Left lung (tissue), 10 donors: ENCODE measurements around the gene CCL4. TPM values are rescaled to one million over a fixed set of nuclear protein-coding genes. Genes with fewer than 3 reads are reported as not detected.

Source experiments
- ATAC-seq: fragments of 200-7000 bp; cut with Tn5 transposase; one replicate; pipeline ENCODE4 v1.9.1; 2020; ENCODE audit warnings: moderate library complexity
- DNase-seq, 4 donors: peaks; one replicate each; pipeline ENCODE4 v3.0.0-alpha.2; 2013 to 2020
- H3K27ac ChIP-seq, 2 donors: fragments of 200-600 bp; sonication (generic) in 1 of 2; one replicate each; pipeline versions ENCODE4 v1.5.0 to v1.8.0; 2020 to 2021
- H3K27me3 ChIP-seq, 2 donors: fragments of 200-600 bp; sonication (generic) in 1 of 2; one replicate each; pipeline versions ENCODE4 v1.5.0 to v1.8.0; 2020 to 2021
- H3K36me3 ChIP-seq, 2 donors: fragments of 200-600 bp; sonication (generic) in 1 of 2; one replicate each; pipeline versions ENCODE4 v1.5.0 to v1.8.0; 2020 to 2021
- H3K4me1 ChIP-seq, 2 donors: fragments of 200-600 bp; one replicate each; pipeline ENCODE4 v1.8.0; 2021
- H3K4me3 ChIP-seq, 2 donors: fragments of 200-600 bp; sonication (generic) in 1 of 2; one replicate each; pipeline versions ENCODE4 v1.5.0 to v1.8.0; 2020 to 2021; ENCODE audit warnings: mild to moderate bottlenecking in 1 of 2
- H3K9me3 ChIP-seq, 2 donors: fragments of 200-600 bp; sonication (generic) in 1 of 2; one replicate each; pipeline versions ENCODE4 v1.5.0 to v1.8.0; 2020 to 2021
- intact Hi-C, 2 donors: fragments of 100-400 bp; cut with DNase I; formaldehyde crosslinking; loops; one replicate each; pipeline versions ENCODE4 v1.11.2 to v1.14.2; 2022
- polyA plus RNA-seq, 6 donors: library from polyadenylated mRNA; unstranded; fragments of 120-200 nt; gene quantifications; one replicate each; pipeline ENCODE4 v1.2.1, GENCODE V29; 2013; ENCODE audit not compliant: insufficient read length in 6 of 6
- total RNA-seq, 2 donors: library from RNA; stranded (reverse); fragmentation: NEBNext Ultra II Directional; extraction: Animal tissue kit (Norgen Biotek cat#: 25700); gene quantifications; one replicate each; pipeline ENCODE4 v1.2.1, GENCODE V29; 2021
- TF ChIP-seq, protein P1 (sequence below), 2 donors: fragments of 200-600 bp; sonication (generic) in 1 of 2; IDR thresholded peaks; one replicate each; pipeline versions ENCODE4 v1.5.0 to v1.8.0; 2021; ENCODE audit warnings: antibody characterized with exemption in 2 of 2
- donor health status: DM: no; HTN: yes; CAD: no.
- donor health status: DM: no; HTN: no; CAD: no.

CCL4 gene
- total and polyA plus RNA-seq, 8 donors: 0.72 to 62.0 (median 6.6) TPM

GRCh38 chr17:36135465-36135864, 31.8 kb downstream of the CCL4 start:
- intact Hi-C loops: no loop called here
- no peak overlapping the region for H3K27ac ChIP-seq
- no peaks in the 10 kb centered on the region for H3K36me3 ChIP-seq
- TF ChIP-seq, protein P1, sequence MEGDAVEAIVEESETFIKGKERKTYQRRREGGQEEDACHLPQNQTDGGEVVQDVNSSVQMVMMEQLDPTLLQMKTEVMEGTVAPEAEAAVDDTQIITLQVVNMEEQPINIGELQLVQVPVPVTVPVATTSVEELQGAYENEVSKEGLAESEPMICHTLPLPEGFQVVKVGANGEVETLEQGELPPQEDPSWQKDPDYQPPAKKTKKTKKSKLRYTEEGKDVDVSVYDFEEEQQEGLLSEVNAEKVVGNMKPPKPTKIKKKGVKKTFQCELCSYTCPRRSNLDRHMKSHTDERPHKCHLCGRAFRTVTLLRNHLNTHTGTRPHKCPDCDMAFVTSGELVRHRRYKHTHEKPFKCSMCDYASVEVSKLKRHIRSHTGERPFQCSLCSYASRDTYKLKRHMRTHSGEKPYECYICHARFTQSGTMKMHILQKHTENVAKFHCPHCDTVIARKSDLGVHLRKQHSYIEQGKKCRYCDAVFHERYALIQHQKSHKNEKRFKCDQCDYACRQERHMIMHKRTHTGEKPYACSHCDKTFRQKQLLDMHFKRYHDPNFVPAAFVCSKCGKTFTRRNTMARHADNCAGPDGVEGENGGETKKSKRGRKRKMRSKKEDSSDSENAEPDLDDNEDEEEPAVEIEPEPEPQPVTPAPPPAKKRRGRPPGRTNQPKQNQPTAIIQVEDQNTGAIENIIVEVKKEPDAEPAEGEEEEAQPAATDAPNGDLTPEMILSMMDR (IDR thresholded peaks at IDR 0.05): no peak
- no peaks in the 10 kb centered on the region for H3K27me3 ChIP-seq
- DNase-seq (no peak), ATAC-seq (no peak)
- peaks cover 0 to 11% of the 10 kb centered on the region in 2 donors for H3K4me1 ChIP-seq
- H3K9me3 ChIP-seq: no peaks in the 10 kb centered on the region
- no peak overlapping the region for H3K4me3 ChIP-seq

- H3K4me3 ChIP-seq: no peak overlapping the region
- H3K27ac ChIP-seq: no peak overlapping the region
- H3K4me1 ChIP-seq: peaks cover 0 to 6% of the 10 kb centered on the region in 2 donors
- no peaks in the 10 kb centered on the region for H3K27me3 ChIP-seq
- H3K9me3 ChIP-seq: no peaks in the 10 kb centered on the region
- TF ChIP-seq, protein P1 (IDR thresholded peaks at IDR 0.05): no peak
- no peak for DNase-seq
- no peak for ATAC-seq
- H3K36me3 ChIP-seq: no peaks in the 10 kb centered on the region
- intact Hi-C loops: no loop called here
Measured at GRCh38 chr17:36136036-36136435, 32.4 kb downstream of the CCL4 start.

- Histone ChIP-seq H3K4me1 (peaks cover 0 to 3% of the 10 kb centered on the region in 2 donors), H3K9me3 (no peaks in the 10 kb centered on the region), H3K36me3 (no peaks in the 10 kb centered on the region), H3K27ac (no peak overlapping the region), H3K27me3 (no peaks in the 10 kb centered on the region), H3K4me3 (no peak overlapping the region)
- intact Hi-C loops: no loop called here
- DNase-seq: no peak
- TF ChIP-seq, protein P1 (IDR thresholded peaks at IDR 0.05): no peak
- ATAC-seq: peak; percentile 41
Measured at GRCh38 chr17:36136439-36136838, 32.8 kb downstream of the CCL4 start.

GRCh38 chr17:36142235-36142634, 38.6 kb downstream of the CCL4 start:
- ATAC-seq: no peak
- intact Hi-C loops: loop anchor here in 1 of 2 donors (10.0 kb wide), 1 partner anchor 167 kb away; no protein-coding TSS in a partner anchor
- TF ChIP-seq, protein P1 (IDR thresholded peaks at IDR 0.05): no peak
- Histone ChIP-seq H3K4me3 (no peak overlapping the region), H3K27ac (no peak overlapping the region), H3K27me3 (no peaks in the 10 kb centered on the region), H3K4me1 (no peaks in the 10 kb centered on the region), H3K9me3 (no peaks in the 10 kb centered on the region), H3K36me3 (no peaks in the 10 kb centered on the region)
- no peak for DNase-seq

GRCh38 chr17:36142806-36143205, 39.2 kb downstream of the CCL4 start:
- no peaks in the 10 kb centered on the region for H3K9me3 ChIP-seq
- H3K27ac ChIP-seq: no peak overlapping the region
- H3K27me3 ChIP-seq: no peaks in the 10 kb centered on the region
- DNase-seq (no peak), ATAC-seq (no peak)
- no peak overlapping the region for H3K4me3 ChIP-seq
- no peaks in the 10 kb centered on the region for H3K36me3 ChIP-seq
- H3K4me1 ChIP-seq: no peaks in the 10 kb centered on the region
- intact Hi-C loops: loop anchor here in 1 of 2 donors (10.0 kb wide), 1 partner anchor 168 kb away; no protein-coding TSS in a partner anchor
- TF ChIP-seq, protein P1 (IDR thresholded peaks at IDR 0.05): no peak
